GM23338 (cell line): ENCODE data around the gene HEBP1. TPM values are rescaled to one million over a fixed set of nuclear protein-coding genes. Genes with fewer than 3 reads are reported as not detected.

Experiments used
- ATAC-seq: fragments of 200-7000 bp; cut with Tn5 transposase; 3 replicates; pipeline ENCODE4 v1.9.1; 2020
- DNase-seq: peaks from one replicate; pipeline ENCODE4 v3.0.0-alpha.2; 2015; ENCODE audit warnings: low spot score
- H2AFZ ChIP-seq: fragments of 200-600 bp; sonication (generic); 2 replicates; pipeline ENCODE4 v1.8.0; 2016; ENCODE audit warnings: antibody characterized with exemption, mild to moderate bottlenecking, moderate library complexity
- H3F3A ChIP-seq: fragments of 200-600 bp; sonication (generic); replicated peaks from 2 replicates; pipeline ENCODE4 v1.8.0; 2017; ENCODE audit warnings: antibody characterized with exemption, mixed run types, low read depth
- H3K27ac ChIP-seq: fragments of 200-600 bp; sonication (generic); 2 replicates; pipeline ENCODE4 v1.6.1; 2016; ENCODE audit warnings: low read depth
- H3K27me3 ChIP-seq: fragments of 200-600 bp; sonication (generic); 2 replicates; pipeline ENCODE4 v1.8.0; 2016; ENCODE audit warnings: mild to moderate bottlenecking, mixed run types, moderate library complexity; ENCODE audit not compliant: insufficient read depth
- H3K36me3 ChIP-seq: fragments of 200-600 bp; sonication (generic); 2 replicates; pipeline ENCODE4 v1.8.0; 2016; ENCODE audit warnings: mild to moderate bottlenecking; ENCODE audit not compliant: insufficient read depth
- H3K4me1 ChIP-seq: fragments of 200-600 bp; sonication (generic); 2 replicates; pipeline ENCODE4 v1.8.0; 2016; ENCODE audit warnings: mild to moderate bottlenecking, moderate library complexity; ENCODE audit not compliant: insufficient read depth
- H3K4me2 ChIP-seq: fragments of 200-600 bp; sonication (generic); 2 replicates; pipeline ENCODE4 v1.7.1; 2017; ENCODE audit warnings: mixed run types
- H3K4me3 ChIP-seq: fragments of 200-600 bp; sonication (generic); 2 replicates; pipeline ENCODE4 v1.6.1; 2016; ENCODE audit warnings: mixed run types
- H3K79me2 ChIP-seq: fragments of 200-600 bp; sonication (generic); replicated peaks from 2 replicates; pipeline ENCODE4 v1.8.0; 2017; ENCODE audit warnings: mild to moderate bottlenecking; ENCODE audit not compliant: insufficient read depth
- H3K9me2 ChIP-seq: fragments of 200-600 bp; sonication (generic); 2 replicates; pipeline ENCODE4 v1.8.0; 2017; ENCODE audit not compliant: insufficient read depth
- H4K20me1 ChIP-seq: fragments of 200-600 bp; sonication (generic); replicated peaks from 2 replicates; pipeline ENCODE4 v1.8.0; 2017; ENCODE audit warnings: mild to moderate bottlenecking; ENCODE audit not compliant: insufficient read depth
- H3K27ac Mint-ChIP-seq: 2 replicates; pipeline ENCODE4 v1.8.0; 2020; ENCODE audit warnings: inconsistent platforms, mild to moderate bottlenecking, moderate library complexity, mixed read lengths
- H3K27me3 Mint-ChIP-seq: 3 replicates; pipeline ENCODE4 v1.8.0; 2022; ENCODE audit warnings: low read depth, mild to moderate bottlenecking, moderate library complexity, mixed read lengths, inconsistent platforms; ENCODE audit not compliant: insufficient read depth, poor library complexity
- H3K36me3 Mint-ChIP-seq: 3 replicates; pipeline ENCODE4 v1.8.0; 2021; ENCODE audit warnings: low read depth, mild to moderate bottlenecking, inconsistent platforms, moderate library complexity, mixed read lengths
- H3K4me1 Mint-ChIP-seq: 3 replicates; pipeline ENCODE4 v1.8.0; 2020; ENCODE audit warnings: mild to moderate bottlenecking, inconsistent platforms, mixed read lengths
- H3K4me3 Mint-ChIP-seq: 3 replicates; pipeline ENCODE4 v1.8.0; 2021; ENCODE audit warnings: moderate library complexity, mild to moderate bottlenecking, inconsistent platforms, mixed read lengths
- H3K9me3 Mint-ChIP-seq: 3 replicates; pipeline ENCODE4 v1.8.0; 2020; ENCODE audit warnings: moderate library complexity, mild to moderate bottlenecking, inconsistent platforms, mixed read lengths
- ETS1 ChIP-seq: IDR thresholded peaks from 2 replicates; pipeline ENCODE4 v1.6.1; 2016; ENCODE audit warnings: antibody characterized with exemption
- EZH2 ChIP-seq: fragments of 200-600 bp; sonication (generic); IDR thresholded peaks from one replicate; pipeline ENCODE4 v1.8.0; 2017; ENCODE audit warnings: antibody characterized with exemption, mild to moderate bottlenecking, low read depth; ENCODE audit not compliant: unreplicated experiment
- JUNB ChIP-seq: IDR thresholded peaks from one replicate; pipeline ENCODE4 v1.6.1; 2016; ENCODE audit warnings: antibody characterized with exemption; ENCODE audit not compliant: unreplicated experiment
- POLR2AphosphoS5 ChIP-seq: IDR thresholded peaks from 2 replicates; pipeline ENCODE4 v1.6.1; 2016; ENCODE audit warnings: antibody characterized with exemption, low read depth
- ZNF114 ChIP-seq: fragments of 250-450 bp; sonication (Bioruptor Pico); IDR thresholded peaks from 2 replicates; pipeline ENCODE4 v1.5.0; 2020; ENCODE audit warnings: mild to moderate bottlenecking, moderate library complexity
- ZNF331 ChIP-seq: fragments of 250-450 bp; sonication (Bioruptor Pico); IDR thresholded peaks from 2 replicates; pipeline ENCODE4 v1.5.0; 2020; ENCODE audit warnings: low read depth, mild to moderate bottlenecking, moderate library complexity
- polyA plus RNA-seq: library from polyadenylated mRNA; unstranded; fragments of >200 nt; fragmentation: Nextera tagmentation; extraction: Ambion mirVana; gene quantifications from 2 replicates; pipeline ENCODE4 v1.2.1, GENCODE V29; 2016
- total RNA-seq: library from RNA; depleted of rRNA; stranded (reverse); fragments of >200 nt; shearing (Covaris generic); gene quantifications from 2 replicates; pipeline ENCODE4 v1.2.3, GENCODE V29; 2014
- TF ChIP-seq, protein P1 (sequence below): fragments of 250-450 bp; sonication (Bioruptor Pico); IDR thresholded peaks from 2 replicates; pipeline ENCODE4 v1.5.0; 2020; ENCODE audit warnings: mild to moderate bottlenecking, moderate library complexity

Gene HEBP1
- total and polyA plus RNA-seq, 2 experiments from 2014 or later: 25.2 to 45.1 TPM

DNA sequence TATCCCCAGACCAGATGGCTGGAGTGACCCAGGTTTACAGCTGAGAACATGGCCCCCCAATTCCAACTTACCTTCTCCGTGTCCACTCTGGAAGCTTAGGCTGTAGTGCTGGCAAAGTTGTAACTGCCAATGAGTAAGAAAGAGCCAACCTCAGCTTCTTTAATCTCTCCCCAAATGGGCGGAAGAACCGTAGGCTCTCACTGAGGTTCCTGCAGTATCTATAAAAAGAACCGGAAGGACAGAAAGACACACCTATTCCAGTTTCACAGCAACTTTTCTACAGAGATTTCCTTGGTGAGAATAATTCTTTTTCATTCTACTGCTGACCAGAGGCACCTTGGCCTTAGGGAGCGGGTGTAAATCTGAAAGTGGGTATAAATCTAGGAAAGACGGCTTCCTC is 48.0 kb downstream of the HEBP1 start, which contains the start of gene GPRC5D (continued):
- TF ChIP-seq, protein P1, sequence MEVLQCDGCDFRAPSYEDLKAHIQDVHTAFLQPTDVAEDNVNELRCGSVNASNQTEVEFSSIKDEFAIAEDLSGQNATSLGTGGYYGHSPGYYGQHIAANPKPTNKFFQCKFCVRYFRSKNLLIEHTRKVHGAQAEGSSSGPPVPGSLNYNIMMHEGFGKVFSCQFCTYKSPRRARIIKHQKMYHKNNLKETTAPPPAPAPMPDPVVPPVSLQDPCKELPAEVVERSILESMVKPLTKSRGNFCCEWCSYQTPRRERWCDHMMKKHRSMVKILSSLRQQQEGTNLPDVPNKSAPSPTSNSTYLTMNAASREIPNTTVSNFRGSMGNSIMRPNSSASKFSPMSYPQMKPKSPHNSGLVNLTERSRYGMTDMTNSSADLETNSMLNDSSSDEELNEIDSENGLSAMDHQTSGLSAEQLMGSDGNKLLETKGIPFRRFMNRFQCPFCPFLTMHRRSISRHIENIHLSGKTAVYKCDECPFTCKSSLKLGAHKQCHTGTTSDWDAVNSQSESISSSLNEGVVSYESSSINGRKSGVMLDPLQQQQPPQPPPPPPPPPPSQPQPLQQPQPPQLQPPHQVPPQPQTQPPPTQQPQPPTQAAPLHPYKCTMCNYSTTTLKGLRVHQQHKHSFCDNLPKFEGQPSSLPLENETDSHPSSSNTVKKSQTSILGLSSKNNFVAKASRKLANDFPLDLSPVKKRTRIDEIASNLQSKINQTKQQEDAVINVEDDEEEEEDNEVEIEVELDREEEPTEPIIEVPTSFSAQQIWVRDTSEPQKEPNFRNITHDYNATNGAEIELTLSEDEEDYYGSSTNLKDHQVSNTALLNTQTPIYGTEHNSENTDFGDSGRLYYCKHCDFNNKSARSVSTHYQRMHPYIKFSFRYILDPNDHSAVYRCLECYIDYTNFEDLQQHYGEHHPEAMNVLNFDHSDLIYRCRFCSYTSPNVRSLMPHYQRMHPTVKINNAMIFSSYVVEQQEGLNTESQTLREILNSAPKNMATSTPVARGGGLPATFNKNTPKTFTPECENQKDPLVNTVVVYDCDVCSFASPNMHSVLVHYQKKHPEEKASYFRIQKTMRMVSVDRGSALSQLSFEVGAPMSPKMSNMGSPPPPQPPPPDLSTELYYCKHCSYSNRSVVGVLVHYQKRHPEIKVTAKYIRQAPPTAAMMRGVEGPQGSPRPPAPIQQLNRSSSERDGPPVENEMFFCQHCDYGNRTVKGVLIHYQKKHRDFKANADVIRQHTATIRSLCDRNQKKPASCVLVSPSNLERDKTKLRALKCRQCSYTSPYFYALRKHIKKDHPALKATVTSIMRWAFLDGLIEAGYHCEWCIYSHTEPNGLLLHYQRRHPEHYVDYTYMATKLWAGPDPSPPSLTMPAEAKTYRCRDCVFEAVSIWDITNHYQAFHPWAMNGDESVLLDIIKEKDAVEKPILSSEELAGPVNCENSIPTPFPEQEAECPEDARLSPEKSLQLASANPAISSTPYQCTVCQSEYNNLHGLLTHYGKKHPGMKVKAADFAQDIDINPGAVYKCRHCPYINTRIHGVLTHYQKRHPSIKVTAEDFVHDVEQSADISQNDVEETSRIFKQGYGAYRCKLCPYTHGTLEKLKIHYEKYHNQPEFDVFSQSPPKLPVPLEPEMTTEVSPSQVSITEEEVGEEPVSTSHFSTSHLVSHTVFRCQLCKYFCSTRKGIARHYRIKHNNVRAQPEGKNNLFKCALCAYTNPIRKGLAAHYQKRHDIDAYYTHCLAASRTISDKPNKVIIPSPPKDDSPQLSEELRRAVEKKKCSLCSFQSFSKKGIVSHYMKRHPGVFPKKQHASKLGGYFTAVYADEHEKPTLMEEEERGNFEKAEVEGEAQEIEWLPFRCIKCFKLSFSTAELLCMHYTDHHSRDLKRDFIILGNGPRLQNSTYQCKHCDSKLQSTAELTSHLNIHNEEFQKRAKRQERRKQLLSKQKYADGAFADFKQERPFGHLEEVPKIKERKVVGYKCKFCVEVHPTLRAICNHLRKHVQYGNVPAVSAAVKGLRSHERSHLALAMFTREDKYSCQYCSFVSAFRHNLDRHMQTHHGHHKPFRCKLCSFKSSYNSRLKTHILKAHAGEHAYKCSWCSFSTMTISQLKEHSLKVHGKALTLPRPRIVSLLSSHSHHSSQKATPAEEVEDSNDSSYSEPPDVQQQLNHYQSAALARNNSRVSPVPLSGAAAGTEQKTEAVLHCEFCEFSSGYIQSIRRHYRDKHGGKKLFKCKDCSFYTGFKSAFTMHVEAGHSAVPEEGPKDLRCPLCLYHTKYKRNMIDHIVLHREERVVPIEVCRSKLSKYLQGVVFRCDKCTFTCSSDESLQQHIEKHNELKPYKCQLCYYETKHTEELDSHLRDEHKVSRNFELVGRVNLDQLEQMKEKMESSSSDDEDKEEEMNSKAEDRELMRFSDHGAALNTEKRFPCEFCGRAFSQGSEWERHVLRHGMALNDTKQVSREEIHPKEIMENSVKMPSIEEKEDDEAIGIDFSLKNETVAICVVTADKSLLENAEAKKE (CRISPR knock-in tag): no peak
- TF ChIP-seq EZH2: no peak
- no peak for TF ChIP-seq ZNF331 (CRISPR knock-in tag)

GRCh38 chr12:12951504-12951903 is 48.6 kb downstream of the HEBP1 start:
- Histone ChIP-seq H3K4me1 (no peaks in the 10 kb centered on the region), H2AFZ (no peak overlapping the region), H3K4me3 (no peak overlapping the region), H3K4me2 (no peak overlapping the region), H3F3A (no peaks in the 10 kb centered on the region), H3K79me2 (no peaks in the 10 kb centered on the region), H3K27me3 (no peaks in the 10 kb centered on the region), H4K20me1 (no peaks in the 10 kb centered on the region), H3K9me2 (no peaks in the 10 kb centered on the region; the same call in 1 of the 2 replicates), H3K36me3 (no peaks in the 10 kb centered on the region), H3K27ac (no peak overlapping the region)
- H3K9me3 Mint-ChIP-seq: no peaks in the 10 kb centered on the region
- no peaks in the 10 kb centered on the region for H3K4me1 Mint-ChIP-seq
- no peak for DNase-seq
- ATAC-seq: no peak
- H3K36me3 Mint-ChIP-seq: no peaks in the 10 kb centered on the region
- H3K27me3 Mint-ChIP-seq: peaks cover 5% of the 10 kb centered on the region
- H3K4me3 Mint-ChIP-seq: no peak overlapping the region
- H3K27ac Mint-ChIP-seq: no peak overlapping the region
- TF ChIP-seq JUNB (no peak), ETS1 (no peak), POLR2AphosphoS5 (no peak), ZNF114 (CRISPR knock-in tag) (no peak)
- TF ChIP-seq, protein P1 (CRISPR knock-in tag): no peak
